GM19463 (cell line): ENCODE measurements around the gene PCYT2.
"Not testable (repeated sequence)": the region's sequence is repeated elsewhere in the genome, so short reads cannot be mapped to it uniquely, and the experiment has no call there.

Source experiments
- ATAC-seq: cut with Tn5 transposase; IDR thresholded peaks from one replicate; pipeline ENCODE4 v1.9.1; 2021; ENCODE audit warnings: mild to moderate bottlenecking, moderate library complexity; ENCODE audit not compliant: unreplicated experiment

The PCYT2 gene

DNA sequence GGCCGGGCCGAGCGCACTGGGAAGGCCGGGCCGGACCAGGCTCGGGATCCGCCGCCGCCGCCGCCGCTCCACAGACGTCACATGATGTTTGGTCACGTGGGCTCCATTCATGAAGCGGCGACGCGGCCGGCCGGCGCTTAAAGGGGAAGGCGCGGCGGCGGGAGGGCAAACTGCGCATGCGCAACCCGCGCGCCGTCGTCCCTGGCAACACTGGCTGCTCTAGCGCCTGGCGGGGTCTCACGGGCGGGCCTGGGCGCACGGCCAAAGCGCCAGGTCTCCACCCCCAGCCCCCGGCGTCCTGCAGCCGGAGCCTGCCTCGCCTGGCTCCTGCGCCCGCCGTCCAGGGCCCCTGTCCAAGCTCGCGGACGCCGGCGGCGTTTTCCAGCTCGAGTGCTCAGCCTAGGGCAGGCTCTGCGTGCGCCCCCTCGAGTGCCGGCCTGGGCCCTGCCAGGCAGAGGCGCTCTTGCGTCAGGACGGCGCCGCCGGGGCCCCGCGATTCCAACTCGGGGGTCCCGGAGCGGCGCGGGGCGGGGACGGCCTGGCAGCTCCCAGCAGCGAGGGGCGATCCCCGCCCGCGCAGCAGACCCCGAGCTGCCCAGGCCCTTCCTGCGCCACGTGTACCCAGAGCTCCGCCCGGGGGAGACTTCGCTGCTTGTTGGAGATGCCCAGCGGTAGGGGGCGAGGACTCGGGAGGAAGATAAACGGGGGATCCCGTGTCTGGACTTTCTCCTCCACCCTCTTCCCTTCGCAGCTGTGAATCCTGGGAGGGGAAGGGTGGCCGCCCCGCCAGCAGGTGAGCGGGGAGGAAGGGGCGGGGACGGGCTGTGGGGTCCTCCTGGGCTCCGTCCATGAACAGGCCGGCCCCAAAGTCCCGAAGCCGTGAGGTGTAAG, 16.7 kb upstream of the PCYT2 start, which contains the start of gene MAFG:
TSS of gene MAFG (minus strand) at position 83 of the 891 bp plus-strand sequence. CDS start 4,550 bp downstream, outside the sequence.
- peak; percentile 57 for ATAC-seq

DNA sequence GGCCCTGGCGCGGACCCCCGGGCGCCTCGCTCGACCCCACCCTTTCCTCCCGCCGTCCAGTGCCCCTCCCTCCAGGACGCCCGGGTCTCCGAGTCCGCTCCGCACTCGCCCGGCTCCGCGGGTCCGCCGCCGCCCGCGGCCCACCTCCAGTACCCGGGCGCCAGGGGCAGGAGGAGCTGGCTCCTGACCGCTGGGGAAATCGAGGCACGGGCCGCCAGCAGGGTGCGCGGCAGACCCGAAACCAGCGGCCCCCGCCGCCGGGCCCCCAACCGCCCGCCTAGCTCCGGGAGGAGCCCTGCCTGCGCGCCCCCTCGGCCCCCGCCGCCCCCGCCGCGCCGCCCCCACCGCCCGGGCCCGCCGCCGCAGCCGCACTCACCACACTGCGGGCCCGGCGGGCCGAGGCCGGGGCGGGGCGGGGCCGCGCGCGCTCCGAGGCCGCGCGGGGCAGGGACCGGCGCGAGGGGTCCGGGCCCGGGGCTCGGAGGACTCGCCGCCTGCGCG, 16.0 kb upstream of the PCYT2 start:
- ATAC-seq, result no peak

DNA sequence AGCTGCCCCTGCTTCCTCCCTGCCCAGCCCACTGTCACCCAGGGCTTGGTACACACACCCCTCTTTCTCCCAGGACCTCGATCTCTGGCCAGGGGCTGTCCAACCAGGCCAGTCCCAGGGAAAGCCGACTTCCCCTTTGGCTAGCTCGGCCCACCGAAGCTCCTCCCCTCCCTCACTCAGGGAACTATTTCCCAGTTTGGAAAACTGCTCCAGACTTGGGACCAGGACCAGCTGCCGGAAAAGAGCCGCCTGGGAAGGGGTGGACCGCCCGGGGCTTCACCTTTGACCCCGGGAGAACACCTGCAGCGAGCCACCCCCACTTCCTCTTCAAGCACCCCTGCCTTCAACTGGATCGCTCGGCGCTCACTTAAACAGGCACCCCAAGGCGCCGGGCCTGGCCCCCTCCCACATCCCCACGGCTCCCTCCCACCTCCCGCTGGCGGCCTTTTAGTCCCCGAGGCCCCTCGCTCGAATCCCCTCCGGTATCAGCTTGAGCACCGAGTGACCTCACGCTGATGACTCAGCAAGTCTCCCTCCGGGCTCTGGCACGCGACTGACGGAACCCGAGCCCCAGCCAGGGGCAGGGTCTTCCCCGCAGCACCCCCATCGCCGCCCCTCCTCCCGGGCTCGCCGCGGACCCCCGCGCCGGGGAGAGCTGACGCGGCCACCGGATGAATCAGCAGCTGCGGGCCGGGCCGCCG, 15.4 kb upstream of the PCYT2 start:
- ATAC-seq, result no peak

DNA sequence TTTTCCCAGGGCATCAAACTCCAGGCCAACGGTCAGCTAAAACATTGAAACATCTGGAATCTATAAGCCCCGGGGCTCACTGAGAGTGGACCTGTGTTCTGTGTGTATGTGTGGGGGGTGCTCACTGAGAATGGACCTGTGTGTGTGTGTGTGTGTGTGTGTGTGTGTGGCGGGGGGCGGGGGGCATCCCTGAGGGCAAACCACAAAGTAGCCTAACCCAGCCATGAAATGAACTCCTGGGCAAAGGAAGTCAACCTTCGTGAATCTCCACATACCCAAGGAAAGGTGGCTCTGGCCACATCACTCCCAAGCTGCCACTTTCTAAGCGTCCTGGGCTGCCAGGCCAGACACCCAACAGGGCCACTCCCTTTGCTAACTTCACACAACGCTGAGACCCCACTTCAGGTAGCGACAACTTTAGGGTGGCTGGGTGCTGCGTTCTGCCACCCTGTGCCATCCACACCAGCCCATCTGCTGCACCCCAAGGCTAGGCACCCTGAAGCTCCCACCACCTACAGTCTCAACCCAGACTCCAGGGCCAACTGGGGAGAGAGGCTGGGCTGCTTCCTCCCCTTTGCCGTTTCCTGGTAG, 14.8 kb upstream of the PCYT2 start:
- ATAC-seq, result no peak

DNA sequence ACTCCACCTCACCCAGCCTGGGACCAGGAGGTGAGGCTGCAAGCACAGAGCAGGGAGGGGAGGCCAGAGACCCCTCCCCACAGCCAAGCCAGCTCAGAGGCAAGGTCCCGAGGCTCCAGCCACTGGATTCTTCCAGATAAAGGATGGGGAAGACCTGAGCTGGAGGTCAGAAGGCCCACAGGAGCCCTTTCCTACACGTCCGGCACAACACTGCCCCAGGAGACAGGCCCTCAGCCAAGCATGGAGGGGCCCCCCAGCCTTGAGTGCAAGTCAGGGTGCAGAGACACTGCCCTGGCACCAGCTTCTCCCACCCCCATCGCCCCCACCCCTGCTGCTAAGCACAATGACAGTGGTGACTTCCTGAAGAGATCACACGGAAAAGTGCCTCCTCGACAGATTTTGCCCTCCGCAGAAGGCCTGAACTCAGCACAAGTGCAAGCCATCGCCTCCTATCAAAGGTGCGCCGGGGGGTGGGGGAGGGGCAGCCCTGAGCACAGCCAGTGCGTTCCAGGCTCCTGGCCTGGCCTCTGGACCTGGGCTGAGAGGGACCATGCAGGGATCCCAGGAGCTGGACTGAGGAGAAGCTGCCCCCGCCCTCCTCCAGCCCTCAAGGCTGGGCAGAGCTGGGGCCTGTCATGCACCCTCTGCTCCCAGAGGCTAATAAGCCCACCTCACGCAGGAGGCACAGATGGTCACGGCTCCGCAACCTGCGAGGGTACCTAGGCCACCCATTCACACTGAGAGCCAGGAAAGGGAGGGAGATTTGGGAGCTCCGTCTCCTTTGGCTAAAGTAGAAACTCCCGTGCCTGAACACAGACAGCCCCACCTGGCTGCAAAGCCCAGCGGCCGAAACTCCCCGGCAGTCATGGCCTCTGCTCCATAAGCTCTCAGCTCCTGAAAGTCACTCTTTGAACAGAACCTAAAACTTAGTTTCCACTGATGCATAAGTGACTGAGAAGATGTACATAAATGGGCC, 13.6 kb upstream of the PCYT2 start:
- no peak for ATAC-seq

DNA sequence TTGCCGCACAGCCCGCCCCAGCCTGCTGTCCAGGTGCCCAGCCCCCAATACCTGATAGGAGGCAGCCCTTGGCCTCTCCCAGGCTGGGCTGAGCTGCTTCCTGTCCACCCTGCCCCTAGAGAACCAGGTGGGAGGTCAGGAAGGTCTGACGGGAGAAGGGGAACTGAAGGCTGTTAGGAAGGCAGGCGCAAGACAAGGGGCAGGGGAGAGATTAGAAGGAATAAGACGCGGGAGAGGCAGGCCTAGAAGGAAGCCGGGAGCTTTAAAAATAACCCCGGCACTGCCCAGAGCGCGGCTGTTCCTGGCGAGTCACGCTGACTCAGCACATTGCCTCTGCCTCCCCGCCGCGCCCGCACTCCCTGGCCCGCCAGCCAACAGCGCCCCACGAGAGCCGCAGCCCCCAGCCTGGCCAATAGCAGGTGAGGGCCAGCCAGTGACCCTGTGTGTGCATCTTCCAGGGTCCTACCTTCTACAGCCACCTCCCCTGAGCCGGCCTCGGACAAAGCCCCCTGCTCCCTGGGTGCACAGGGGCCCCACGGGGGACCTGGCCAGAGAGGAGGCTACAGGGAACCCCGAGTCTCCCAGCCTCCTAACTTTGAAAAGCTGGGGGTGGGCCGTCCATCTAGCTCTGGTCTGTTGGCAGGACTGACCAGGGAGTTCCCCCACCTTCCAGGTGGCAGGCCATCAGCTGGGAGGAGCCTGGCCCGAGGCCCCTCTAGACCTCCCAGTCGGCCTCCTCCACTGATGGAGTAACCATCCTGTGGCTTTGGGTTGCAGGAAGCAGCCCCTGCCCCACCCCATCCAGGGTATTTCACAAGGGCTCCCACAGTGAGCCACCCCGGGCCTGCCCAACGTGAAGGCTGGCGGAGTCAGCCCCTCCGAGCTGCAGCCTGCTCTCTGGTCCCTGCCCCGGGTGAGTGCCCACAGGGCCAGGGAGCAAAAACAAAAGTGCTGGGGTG, 12.4 kb upstream of the PCYT2 start:
- ATAC-seq, result no peak

DNA sequence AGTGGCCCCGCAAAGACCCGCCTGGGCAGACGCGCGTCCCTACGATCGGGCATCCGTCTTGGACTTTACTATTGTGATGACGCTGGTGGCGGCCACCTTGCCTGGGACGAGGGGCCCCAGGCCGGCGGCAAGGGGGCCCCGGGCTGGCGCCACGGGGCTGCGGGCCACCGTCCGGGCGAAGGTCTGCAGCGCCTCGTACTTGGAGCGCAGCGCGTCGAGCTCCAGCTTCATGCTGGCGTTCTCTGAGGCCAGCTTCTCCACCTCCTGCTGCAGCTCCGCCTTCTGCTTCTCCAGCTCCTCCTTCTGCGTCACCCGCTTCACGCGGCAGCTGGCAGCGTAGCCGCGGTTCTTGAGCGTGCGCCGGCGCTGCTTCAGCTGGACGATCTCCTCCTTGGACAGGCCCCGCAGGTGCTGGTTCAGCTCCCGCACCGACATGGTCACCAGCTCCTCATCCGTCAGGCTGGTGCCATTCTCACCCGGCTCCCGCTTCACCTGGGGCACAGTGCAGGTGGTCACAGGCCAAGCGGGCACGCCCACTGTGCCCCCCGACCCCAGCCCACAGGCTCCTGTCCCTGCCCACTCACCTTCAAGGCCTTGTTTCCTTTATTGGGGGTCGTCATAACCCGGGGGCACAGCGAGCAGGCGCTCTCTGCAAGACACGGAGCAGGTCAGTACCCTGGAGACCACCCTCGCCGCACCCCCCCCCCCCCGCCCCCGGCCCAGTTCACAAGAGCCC, 11.5 kb upstream of the PCYT2 start:
- no peak for ATAC-seq

DNA sequence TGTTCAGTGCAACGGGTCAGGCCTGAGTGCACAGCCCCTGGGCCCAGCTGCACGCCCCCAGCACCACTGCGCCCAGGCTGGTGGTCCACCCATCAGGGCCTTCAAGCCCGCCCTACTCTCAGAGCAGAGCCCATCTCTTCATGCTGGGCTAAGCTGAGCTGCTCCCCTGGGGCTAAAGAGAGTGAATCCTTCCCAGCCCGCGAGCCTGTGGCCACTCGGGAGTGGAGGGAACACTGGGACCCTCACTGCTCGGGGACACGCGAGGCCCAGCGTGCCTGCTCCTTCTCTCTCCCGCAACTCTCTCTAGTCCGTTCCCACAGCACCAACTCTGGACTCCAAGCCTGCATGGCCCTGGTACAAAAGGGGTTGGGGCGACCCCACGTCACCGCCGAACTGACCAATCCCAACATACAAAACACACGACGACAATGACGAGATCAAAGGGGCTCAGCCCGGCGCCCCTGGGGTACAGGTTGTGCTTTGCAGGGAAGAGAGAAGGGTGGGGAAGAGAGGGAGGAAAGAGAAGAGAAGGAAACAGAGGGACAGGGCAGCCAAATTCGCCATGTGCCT, 10.9 kb upstream of the PCYT2 start:
- no peak for ATAC-seq

DNA sequence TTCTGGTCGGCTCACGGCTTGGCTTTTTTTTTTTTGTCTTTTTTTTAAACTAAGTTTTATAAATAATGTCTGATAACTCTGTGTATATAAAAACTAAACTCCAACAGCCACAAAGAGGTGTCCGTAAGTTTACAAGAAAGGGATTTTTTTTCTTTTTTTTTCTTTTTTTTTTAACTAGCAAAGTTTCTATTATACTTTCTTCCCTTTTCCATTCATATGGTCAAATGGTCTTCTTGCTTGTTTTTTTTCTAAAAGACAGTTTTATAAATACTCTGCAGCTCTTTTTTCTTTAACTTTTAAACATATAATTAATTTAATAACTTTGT, 10.3 kb upstream of the PCYT2 start:
- ATAC-seq, result no peak

DNA sequence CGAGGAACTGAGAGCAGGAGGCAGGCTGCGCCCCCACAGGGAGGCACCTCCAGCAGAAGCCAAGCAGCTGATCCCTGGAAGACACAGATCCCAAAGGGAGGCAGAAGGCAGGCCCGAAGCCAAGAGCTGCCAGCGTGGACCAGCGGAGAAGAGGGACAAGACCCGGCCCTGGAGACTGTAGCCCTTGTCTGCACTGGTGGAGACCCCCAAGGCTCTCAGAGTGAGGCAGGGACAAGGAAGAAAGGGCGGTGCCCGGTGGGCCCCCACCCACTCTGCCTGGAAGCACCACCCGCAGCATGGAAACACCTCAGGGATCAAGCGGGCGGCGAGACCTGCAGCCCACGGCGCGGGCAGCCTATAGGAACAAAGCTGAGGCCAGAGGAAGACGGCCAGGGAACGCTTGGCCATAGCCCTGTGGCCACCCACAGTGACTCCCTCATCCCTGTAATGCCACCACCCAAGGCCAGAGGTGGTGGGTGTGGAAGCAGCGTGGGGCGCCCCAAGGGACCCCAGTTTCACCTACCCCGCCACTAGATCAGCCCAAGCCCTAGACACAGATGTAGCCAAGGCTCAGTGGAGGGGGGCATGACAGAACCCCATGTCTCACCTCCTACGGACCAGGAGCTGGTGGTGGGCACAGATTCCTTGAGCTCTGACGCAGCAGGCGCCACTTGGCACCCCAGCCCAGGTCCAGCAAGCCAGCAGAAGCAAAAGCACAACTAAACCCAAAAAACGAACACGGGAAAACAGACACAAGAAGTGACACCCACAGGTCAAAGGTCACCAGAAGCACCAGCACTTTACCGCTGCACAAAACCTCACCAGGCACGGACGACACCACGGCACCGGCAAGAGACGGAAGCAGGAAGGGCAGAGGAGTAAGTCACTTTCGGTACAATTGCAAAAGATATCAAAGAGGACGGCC, 9.7 kb upstream of the PCYT2 start:
- ATAC-seq, result no peak

DNA sequence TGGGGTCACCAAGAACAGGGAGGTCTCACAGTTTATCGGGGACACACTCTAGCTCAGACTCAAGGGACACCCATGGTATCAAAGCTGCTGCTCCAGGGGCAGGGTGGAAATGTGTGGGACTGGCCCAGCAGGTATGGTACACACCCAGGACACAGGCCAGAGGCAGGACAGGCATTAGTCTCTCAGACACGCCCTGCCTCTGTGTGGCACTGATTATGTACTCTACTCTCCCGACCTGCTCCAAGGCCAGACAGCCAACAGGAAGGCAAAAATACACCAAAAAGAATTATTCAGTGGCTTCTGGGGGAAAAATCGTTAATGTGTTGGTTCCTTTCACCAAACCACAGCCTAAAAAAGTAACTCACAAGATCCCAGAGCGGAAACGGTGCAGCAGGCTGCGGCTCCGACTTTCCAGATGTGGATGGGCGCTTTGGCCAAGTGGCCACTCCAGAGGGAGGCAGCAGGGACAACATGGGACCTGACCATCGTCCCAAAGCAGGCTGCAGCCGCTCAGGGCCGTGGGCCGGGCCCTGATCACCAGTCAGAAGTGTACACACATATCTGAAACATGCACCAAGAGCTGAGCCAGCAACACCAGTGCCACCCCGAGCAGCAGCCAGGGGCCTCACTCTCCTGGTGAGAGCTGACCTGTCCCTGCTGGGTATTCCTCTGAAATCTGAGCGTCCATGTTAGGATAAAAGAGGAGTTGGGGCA, 7.8 kb upstream of the PCYT2 start:
- no peak for ATAC-seq

DNA sequence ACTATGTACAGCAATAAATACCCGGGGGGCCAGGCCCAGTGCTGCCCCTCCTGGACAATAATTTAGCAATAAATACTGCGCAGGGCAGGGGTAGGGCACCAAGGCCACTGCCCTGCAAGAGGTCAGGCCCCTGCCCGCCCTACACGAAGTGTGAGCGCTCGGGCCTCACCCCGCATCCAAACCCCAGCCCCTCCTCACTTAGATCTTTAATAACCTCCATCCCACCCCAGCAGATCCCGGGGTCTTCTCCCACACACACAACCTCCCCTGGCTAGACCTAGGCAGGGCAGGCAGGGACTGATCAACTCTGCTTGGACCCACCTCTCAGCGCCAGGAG, 7.1 kb upstream of the PCYT2 start:
- ATAC-seq, result not testable (repeated sequence)

DNA sequence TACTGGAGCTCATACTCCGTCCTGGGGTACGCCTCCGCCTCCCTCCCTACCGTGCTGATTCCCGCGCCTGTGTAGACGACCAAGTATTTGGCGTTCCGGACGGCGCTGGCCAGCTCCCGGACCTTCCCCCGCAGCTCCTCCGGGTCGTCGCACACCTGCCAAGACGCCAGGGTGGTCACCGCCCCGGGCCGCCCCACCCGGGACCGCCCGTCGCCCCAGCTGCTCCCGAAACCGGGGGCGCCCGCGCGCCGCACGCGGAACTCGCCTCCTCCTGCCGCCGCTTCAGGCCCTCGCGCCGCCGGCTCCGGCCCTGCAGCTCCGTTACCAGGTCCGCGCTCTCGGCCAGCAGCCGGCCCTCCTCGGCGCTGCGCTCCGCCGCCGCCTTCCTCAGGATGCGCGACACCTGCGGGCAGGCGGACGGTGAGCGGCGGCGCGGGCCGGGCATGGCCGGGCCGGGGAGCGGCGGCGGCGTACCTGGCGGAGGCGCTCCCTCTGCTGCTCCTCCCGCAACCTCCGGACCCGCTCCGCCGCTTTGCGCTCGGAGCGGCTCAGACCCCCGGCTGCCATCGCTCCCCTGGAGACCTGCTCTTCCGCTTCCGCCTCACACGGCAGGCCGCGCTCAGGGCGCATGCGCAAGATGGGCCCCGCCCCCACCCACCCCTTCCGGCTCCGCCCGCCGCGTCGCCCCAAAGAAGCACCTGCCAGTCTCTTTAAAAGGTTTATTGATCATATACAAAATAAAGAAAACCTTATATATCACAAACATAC, 6.5 kb upstream of the PCYT2 start, which contains the start of gene SIRT7:
TSS of gene SIRT7 (minus strand) at position 612 of the 768 bp plus-strand sequence. CDS start at position 567, 45 bp downstream.
- ATAC-seq, result no peak

DNA sequence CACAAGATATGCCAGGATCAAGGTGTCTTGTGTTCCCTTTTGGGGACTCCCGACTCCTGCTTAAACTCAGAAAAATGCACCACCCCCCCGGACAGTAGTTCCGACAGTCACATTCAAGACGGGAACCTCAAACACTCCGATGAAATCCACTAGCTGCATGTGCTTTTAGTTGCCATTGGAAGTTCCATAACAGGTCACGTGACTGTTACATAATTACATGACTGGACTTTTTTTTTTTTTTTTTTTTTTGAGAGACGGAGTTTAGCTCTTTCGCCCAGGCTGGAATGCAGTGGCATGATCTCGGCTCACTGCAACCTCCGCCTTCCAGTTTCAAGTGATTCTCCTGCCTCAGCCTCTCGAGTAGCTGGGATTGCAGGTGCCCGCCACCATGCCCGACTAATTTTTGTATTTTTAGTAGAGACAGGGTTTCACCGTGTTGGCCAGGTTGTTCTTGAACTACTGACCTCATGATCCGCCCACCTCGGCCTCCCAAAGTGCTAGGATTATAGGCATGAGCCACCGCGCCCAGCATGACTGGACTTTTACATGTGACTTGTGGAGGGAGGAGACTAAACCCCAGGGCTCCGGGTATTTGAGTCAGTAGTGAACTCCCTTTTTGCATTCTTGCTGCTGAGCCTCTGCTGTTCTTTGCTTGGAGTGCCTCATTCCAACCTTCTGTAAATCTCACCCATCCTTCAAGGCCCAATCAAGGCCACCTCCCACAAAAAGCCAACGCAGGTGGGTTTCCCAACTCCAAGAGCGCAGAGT, 5.2 kb upstream of the PCYT2 start:
- ATAC-seq, result no peak

DNA sequence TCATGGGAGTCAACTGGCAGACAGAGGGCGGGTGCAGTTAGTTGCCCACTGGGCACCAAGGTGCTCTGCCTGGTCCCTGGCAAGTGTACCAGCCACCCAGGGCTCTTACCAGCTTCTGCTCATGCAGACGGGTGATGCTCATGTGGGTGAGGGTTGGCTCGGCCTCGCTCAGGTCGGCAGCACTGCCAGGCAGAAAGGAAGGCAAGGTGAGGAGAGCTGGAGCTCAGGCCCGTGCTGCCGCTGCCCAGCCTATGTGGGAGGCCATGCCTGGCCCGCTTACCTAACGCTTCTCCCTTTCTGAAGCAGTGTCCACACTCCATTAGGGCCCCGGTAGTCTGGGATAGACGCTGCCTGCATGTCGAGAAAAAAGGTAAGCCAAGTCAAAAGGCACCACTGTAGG, 4.1 kb upstream of the PCYT2 start:
- no peak for ATAC-seq
